Measurements from ENCODE around the gene DLG2. TPM values are rescaled to one million over a fixed set of nuclear protein-coding genes. Genes with fewer than 3 reads are reported as not detected.
"Not testable (repeated sequence)": the region's sequence is repeated elsewhere in the genome, so short reads cannot be mapped to it uniquely, and the experiment has no call there.

DLG2 gene
- total and polyA plus RNA-seq, 9 of the 15 experiments (the other 6 are each of a cell fraction or from before 2014, with no cell fraction given) = 0.52 to 1.6 (median 0.95) TPM

DNA sequence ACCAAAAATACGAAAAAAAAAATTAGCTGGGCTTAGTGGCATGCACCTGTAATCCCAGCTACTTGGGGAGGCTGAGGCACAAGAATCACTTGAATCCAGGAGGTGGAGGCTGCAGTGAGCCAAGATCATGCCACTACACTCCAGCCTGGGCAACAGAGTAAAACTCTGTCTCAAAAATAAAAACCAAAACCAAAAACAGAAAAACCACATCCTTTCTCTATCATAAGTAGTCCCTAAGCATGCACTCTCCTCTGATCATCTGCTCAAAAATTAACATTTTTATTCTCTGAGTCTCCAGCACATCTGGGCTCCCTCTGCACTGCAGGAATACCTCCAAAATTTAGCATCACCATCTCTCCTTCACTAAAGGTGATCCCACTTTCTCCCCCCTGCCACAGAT is 516.9 kb downstream of the DLG2 start:
- ATAC-seq; H3K4me3 ChIP-seq; POLR2A ChIA-PET; intact Hi-C loops (cut with micrococcal nuclease); CTCF ChIA-PET (ENCODE audit: low intra/inter-chr PET ratio); H3K9me3 ChIP-seq (replicated peaks; ENCODE audit: control insufficient read depth, insufficient read depth, low read depth, low read length); H4K20me1 ChIP-seq (replicated peaks; ENCODE audit: control insufficient read depth, insufficient read depth, low read length); H3K9me1 ChIP-seq (ENCODE audit: control insufficient read depth, insufficient read depth, low read length); DNase-seq (ENCODE audit: extremely low read depth in 1 of 4, low spot score in 3 of 4); FAIRE-seq; H2AFZ ChIP-seq (ENCODE audit: low read depth, low read length); H3K4me1 ChIP-seq (replicated peaks in 1 of 2; ENCODE audit: control insufficient read depth in 2 of 2, insufficient read depth in 2 of 2, low read length in 2 of 2); H3K9ac ChIP-seq (ENCODE audit: insufficient read depth in 1 of 2, low read depth in 2 of 2, low read length in 2 of 2); H3K4me2 ChIP-seq (ENCODE audit: insufficient read depth, low read length); in situ Hi-C loops (cut with MboI); H3K27ac ChIP-seq (ENCODE audit: extremely low read depth, low read depth, low read length); H3K79me2 ChIP-seq (ENCODE audit: control insufficient read depth, insufficient read depth, low read length); H3K27me3 ChIP-seq (ENCODE audit: control insufficient read depth in 2 of 2, insufficient read depth in 2 of 2, low read length in 2 of 2); H3K36me3 ChIP-seq (ENCODE audit: control insufficient read depth, insufficient read depth, low read length); BruUV-seq (replicated peaks): not testable (repeated sequence)
- WGBS (ENCODE audit: insufficient coverage, low coverage, missing lambda C conversion rate) = 0% methylated on average over 1 of the region's 1 CpG

DNA sequence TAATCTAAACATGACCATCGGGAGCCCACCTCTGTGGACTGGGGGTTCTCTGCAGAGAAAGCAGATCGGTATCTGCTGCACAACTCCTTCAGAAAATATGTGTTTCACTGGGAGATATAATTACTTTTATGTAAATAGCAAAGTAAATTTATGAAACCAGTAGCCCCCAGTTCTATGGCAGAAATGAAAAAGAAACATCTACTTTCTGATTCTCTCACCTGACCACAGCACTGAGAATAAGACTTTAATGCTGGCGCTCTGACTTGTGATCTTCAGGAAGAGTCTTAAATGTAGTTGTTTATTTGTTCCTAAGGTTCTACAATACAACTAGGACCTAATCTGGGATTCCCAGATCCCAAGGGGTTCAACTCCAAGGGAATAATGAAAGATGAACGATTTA is 518.0 kb downstream of the DLG2 start:
- ATAC-seq (no peak), FAIRE-seq (no peak), DNase-seq (ENCODE audit: extremely low read depth in 1 of 4, low spot score in 3 of 4) (no peak)
- Histone ChIP-seq H3K79me2 (ENCODE audit: control insufficient read depth, insufficient read depth, low read length) (no peaks in the 10 kb centered on the region), H3K4me1 (replicated peaks in 1 of 2; ENCODE audit: control insufficient read depth in 2 of 2, insufficient read depth in 2 of 2, low read length in 2 of 2) (no peaks in the 10 kb centered on the region), H3K27ac (ENCODE audit: extremely low read depth, low read depth, low read length) (no peak overlapping the region), H3K9me1 (ENCODE audit: control insufficient read depth, insufficient read depth, low read length) (no peaks in the 10 kb centered on the region), H4K20me1 (replicated peaks; ENCODE audit: control insufficient read depth, insufficient read depth, low read length) (no peaks in the 10 kb centered on the region), H2AFZ (ENCODE audit: low read depth, low read length) (no peak overlapping the region), H3K36me3 (ENCODE audit: control insufficient read depth, insufficient read depth, low read length) (no peaks in the 10 kb centered on the region), H3K9ac (ENCODE audit: insufficient read depth in 1 of 2, low read depth in 2 of 2, low read length in 2 of 2) (no peak overlapping the region), H3K4me2 (ENCODE audit: insufficient read depth, low read length) (no peak overlapping the region), H3K27me3 (ENCODE audit: control insufficient read depth in 2 of 2, insufficient read depth in 2 of 2, low read length in 2 of 2) (no peaks in the 10 kb centered on the region), H3K4me3 (no peak overlapping the region), H3K9me3 (replicated peaks; ENCODE audit: control insufficient read depth, insufficient read depth, low read depth, low read length) (no peaks in the 10 kb centered on the region)
- no TSS peak for BruUV-seq (replicated peaks)
- TF ChIP-seq NEUROD1 (IDR thresholded peaks at IDR 0.05; ENCODE audit: borderline replicate concordance, low read depth, low read length, partially characterized antibody) (no peak), NFIC (IDR thresholded peaks at IDR 0.05) (no peak)
- ChIA-PET CTCF (ENCODE audit: low intra/inter-chr PET ratio) (no interaction called here), POLR2A (no interaction called here)
- in situ Hi-C loops (cut with MboI) = no loop called here
- WGBS (ENCODE audit: insufficient coverage, low coverage, missing lambda C conversion rate) = 3% methylated on average over 4 of the region's 4 CpGs
- intact Hi-C loops (cut with micrococcal nuclease) = no loop called here

Measured in K562 (cell line).